ENCODE results near the gene PTPRK. TPM values are rescaled to one million over a fixed set of nuclear protein-coding genes. Genes with fewer than 3 reads are reported as not detected.

PTPRK gene
- total and polyA plus RNA-seq, 4 donors, result 12.1 to 61.2 (median 29.1) TPM

DNA sequence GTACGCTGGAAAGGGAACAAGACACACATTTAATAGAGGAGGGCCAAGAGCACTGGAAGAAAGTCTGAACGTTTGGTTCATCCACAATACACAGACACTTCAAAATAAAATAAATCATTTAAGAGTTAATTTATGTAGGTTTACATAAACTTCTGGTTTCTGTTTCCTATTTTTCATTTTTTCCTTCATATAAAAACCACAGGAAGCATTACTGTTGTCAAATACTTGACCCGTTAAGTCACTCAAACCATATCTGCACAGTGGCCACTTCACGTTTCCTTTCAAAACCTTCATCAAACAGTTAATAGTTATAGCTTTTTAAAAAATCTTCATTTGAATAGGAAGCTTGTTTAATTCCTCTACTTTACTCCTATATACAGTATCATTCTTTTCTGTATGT lies 361.9 kb downstream of the PTPRK start (continued):
- TF ChIP-seq, protein P1, sequence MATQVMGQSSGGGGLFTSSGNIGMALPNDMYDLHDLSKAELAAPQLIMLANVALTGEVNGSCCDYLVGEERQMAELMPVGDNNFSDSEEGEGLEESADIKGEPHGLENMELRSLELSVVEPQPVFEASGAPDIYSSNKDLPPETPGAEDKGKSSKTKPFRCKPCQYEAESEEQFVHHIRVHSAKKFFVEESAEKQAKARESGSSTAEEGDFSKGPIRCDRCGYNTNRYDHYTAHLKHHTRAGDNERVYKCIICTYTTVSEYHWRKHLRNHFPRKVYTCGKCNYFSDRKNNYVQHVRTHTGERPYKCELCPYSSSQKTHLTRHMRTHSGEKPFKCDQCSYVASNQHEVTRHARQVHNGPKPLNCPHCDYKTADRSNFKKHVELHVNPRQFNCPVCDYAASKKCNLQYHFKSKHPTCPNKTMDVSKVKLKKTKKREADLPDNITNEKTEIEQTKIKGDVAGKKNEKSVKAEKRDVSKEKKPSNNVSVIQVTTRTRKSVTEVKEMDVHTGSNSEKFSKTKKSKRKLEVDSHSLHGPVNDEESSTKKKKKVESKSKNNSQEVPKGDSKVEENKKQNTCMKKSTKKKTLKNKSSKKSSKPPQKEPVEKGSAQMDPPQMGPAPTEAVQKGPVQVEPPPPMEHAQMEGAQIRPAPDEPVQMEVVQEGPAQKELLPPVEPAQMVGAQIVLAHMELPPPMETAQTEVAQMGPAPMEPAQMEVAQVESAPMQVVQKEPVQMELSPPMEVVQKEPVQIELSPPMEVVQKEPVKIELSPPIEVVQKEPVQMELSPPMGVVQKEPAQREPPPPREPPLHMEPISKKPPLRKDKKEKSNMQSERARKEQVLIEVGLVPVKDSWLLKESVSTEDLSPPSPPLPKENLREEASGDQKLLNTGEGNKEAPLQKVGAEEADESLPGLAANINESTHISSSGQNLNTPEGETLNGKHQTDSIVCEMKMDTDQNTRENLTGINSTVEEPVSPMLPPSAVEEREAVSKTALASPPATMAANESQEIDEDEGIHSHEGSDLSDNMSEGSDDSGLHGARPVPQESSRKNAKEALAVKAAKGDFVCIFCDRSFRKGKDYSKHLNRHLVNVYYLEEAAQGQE (IDR thresholded peaks at IDR 0.05), result no peak
- no peak for TF ChIP-seq FOXA2 (IDR thresholded peaks at IDR 0.05)

DNA sequence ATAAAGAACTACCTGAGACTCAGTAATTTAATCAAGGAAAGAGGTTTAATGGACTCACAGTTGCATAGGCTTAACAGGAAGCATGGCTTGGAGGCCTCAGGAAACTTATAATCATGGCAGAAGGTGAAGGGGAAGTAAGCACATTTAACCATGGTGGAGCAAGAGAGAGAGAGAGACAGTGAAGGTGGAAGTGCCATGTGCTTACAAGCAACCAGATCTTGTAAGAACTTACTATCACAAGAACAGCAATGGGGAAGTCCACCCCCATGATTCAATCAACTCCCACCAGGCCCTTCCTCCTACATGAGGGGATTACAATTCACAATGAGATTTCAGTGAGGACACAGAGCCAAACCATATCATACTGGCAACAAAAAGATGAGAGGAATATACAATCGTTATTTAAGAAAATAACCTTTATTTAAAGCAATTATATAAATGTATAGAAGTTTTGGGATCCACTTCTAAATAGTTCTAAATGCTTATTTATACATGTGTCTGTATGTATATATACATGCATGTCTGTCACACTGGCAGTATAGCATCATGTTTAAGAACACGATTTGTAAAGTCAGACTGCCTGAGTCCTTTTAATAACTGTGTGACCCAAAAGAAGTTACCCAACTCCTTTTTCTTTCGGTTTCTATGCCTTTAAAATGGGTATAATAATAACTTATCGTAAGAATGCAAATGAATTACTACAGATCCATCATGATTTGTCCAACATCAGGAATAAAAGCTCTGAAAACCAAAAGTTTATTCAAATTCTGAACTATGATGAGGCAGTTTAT lies 363.9 kb downstream of the PTPRK start:
- no peaks in the 10 kb centered on the region for H3K4me1 ChIP-seq (ENCODE audit: control insufficient read depth in 4 of 4, insufficient read depth in 4 of 4, low read length in 3 of 4)
- no peak for DNase-seq (ENCODE audit: low spot score)
- no peaks in the 10 kb centered on the region for H3K36me3 ChIP-seq (ENCODE audit: control insufficient read depth in 4 of 4, insufficient read depth in 3 of 4, low read depth in 1 of 4, low read length in 3 of 4)
- H3K4me3 ChIP-seq (ENCODE audit: low read depth in 1 of 3, low read length in 3 of 3), result no peak overlapping the region
- H3K27ac ChIP-seq (ENCODE audit: low read depth in 1 of 2, low read length in 2 of 2), result no peak overlapping the region
- H3K27me3 ChIP-seq (ENCODE audit: control insufficient read depth in 4 of 4, insufficient read depth in 4 of 4, low read length in 3 of 4), result no peaks in the 10 kb centered on the region
- H3K9ac ChIP-seq (ENCODE audit: low read depth in 1 of 2, low read length in 2 of 2), result no peak overlapping the region
- TF ChIP-seq, protein P2, sequence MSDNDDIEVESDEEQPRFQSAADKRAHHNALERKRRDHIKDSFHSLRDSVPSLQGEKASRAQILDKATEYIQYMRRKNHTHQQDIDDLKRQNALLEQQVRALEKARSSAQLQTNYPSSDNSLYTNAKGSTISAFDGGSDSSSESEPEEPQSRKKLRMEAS (IDR thresholded peaks at IDR 0.05), result no peak
- WGBS, result 95% methylated on average over 4 of the region's 4 CpGs
- H3K9me3 ChIP-seq (ENCODE audit: control insufficient read depth in 4 of 4, low read length in 3 of 4), result no peaks in the 10 kb centered on the region

DNA sequence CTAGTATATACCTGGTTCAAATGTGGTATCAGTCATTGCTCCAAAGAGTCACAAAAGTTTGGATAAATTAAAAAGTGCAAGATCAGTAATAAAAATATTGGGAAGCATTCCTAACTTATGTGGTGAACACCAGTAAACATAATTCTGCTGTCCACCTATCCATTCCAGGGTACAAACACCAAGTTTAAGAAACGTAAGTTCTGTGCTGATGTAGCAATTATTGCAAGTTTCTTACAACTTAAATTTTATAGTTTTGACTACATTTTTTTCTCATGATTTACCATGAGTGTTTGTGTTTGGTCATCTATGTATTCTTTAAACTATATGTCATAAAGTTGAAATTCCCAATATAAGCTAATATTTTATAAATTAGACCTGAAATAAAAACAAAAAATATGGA lies 364.6 kb downstream of the PTPRK start:
- Histone ChIP-seq H3K27ac (ENCODE audit: low read depth in 1 of 2, low read length in 2 of 2) (no peak overlapping the region), H3K4me1 (ENCODE audit: control insufficient read depth in 4 of 4, insufficient read depth in 4 of 4, low read length in 3 of 4) (no peaks in the 10 kb centered on the region), H3K36me3 (ENCODE audit: control insufficient read depth in 4 of 4, insufficient read depth in 3 of 4, low read depth in 1 of 4, low read length in 3 of 4) (no peaks in the 10 kb centered on the region), H3K9ac (ENCODE audit: low read depth in 1 of 2, low read length in 2 of 2) (no peak overlapping the region), H3K4me3 (ENCODE audit: low read depth in 1 of 3, low read length in 3 of 3) (no peak overlapping the region), H3K9me3 (ENCODE audit: control insufficient read depth in 4 of 4, low read length in 3 of 4) (no peaks in the 10 kb centered on the region), H3K27me3 (ENCODE audit: control insufficient read depth in 4 of 4, insufficient read depth in 4 of 4, low read length in 3 of 4) (no peaks in the 10 kb centered on the region)
- WGBS, result 99% methylated on average over 1 of the region's 1 CpG
- TF ChIP-seq JUND (IDR thresholded peaks at IDR 0.05), result no peak
- TF ChIP-seq RAD21 (IDR thresholded peaks at IDR 0.05), result no peak
- no peak for TF ChIP-seq TAF1 (conservative IDR thresholded peaks at IDR 0.05)
- no peak for TF ChIP-seq EGR1 (IDR thresholded peaks at IDR 0.05; ENCODE audit: low read depth in 2 of 2)
- TF ChIP-seq, protein P2 (IDR thresholded peaks at IDR 0.05), result no peak
- TF ChIP-seq HNF4A (conservative IDR thresholded peaks at IDR 0.05), result no peak
- no peak for DNase-seq (ENCODE audit: low spot score)

DNA sequence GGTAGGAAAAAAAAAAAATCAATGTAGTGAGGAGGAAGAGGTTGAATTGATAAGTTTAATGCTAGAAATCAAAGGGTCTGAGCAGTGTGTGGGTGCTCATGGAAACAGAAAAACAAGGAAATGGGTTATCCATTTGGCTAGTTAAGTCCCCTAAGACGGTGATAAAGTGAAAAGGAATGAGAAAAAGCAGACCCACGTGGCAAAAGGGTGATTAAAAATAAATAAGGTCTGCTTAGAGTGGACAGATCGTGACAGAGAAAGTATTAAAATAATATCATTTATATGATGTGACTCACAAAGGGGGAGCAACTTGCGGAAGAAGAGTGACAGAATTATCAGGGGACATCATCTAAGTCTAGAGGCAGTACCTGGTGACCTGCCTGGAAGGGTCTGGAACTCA lies 367.8 kb downstream of the PTPRK start:
- no peak for DNase-seq (ENCODE audit: low spot score)
- 84% methylated on average over 4 of the region's 4 CpGs for WGBS
- Histone ChIP-seq H3K36me3 (ENCODE audit: control insufficient read depth in 4 of 4, insufficient read depth in 3 of 4, low read depth in 1 of 4, low read length in 3 of 4) (no peaks in the 10 kb centered on the region), H3K9me3 (ENCODE audit: control insufficient read depth in 4 of 4, low read length in 3 of 4) (no peaks in the 10 kb centered on the region), H3K4me1 (ENCODE audit: control insufficient read depth in 4 of 4, insufficient read depth in 4 of 4, low read length in 3 of 4) (no peaks in the 10 kb centered on the region), H3K27me3 (ENCODE audit: control insufficient read depth in 4 of 4, insufficient read depth in 4 of 4, low read length in 3 of 4) (no peaks in the 10 kb centered on the region), H3K27ac (ENCODE audit: low read depth in 1 of 2, low read length in 2 of 2) (no peak overlapping the region), H3K4me3 (ENCODE audit: low read depth in 1 of 3, low read length in 3 of 3) (no peak overlapping the region), H3K9ac (ENCODE audit: low read depth in 1 of 2, low read length in 2 of 2) (no peak overlapping the region)
- TF ChIP-seq HNF4G (IDR thresholded peaks at IDR 0.05), result no peak
- TF ChIP-seq FOXA2 (IDR thresholded peaks at IDR 0.05), result no peak
- TF ChIP-seq, protein P3, sequence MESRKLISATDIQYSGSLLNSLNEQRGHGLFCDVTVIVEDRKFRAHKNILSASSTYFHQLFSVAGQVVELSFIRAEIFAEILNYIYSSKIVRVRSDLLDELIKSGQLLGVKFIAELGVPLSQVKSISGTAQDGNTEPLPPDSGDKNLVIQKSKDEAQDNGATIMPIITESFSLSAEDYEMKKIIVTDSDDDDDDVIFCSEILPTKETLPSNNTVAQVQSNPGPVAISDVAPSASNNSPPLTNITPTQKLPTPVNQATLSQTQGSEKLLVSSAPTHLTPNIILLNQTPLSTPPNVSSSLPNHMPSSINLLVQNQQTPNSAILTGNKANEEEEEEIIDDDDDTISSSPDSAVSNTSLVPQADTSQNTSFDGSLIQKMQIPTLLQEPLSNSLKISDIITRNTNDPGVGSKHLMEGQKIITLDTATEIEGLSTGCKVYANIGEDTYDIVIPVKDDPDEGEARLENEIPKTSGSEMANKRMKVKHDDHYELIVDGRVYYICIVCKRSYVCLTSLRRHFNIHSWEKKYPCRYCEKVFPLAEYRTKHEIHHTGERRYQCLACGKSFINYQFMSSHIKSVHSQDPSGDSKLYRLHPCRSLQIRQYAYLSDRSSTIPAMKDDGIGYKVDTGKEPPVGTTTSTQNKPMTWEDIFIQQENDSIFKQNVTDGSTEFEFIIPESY (IDR thresholded peaks at IDR 0.05), result no peak
- TF ChIP-seq, protein P4, sequence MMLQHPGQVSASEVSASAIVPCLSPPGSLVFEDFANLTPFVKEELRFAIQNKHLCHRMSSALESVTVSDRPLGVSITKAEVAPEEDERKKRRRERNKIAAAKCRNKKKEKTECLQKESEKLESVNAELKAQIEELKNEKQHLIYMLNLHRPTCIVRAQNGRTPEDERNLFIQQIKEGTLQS (IDR thresholded peaks at IDR 0.05), result no peak
- TF ChIP-seq, protein P1 (IDR thresholded peaks at IDR 0.05), result no peak
- TF ChIP-seq, protein P2 (IDR thresholded peaks at IDR 0.05), result no peak
- no peak for TF ChIP-seq RXRA (IDR thresholded peaks at IDR 0.05)
- no peak for TF ChIP-seq TAF1 (conservative IDR thresholded peaks at IDR 0.05)

All from liver (tissue), 9 donors.